B cell (primary cell): Measurements from ENCODE around the gene CATSPERE. TPM values are rescaled to one million over a fixed set of nuclear protein-coding genes. Genes with fewer than 3 reads are reported as not detected.

Experiments used
- ATAC-seq: fragments of 200-7000 bp; cut with Tn5 transposase; one replicate; pipeline ENCODE4 v1.10.0; 2021; ENCODE audit warnings: low read depth, mild to moderate bottlenecking, moderate number of reproducible peaks, moderate library complexity
- CTCF ChIA-PET: fragments of 350-600 bp; sonication (Branson Sonifier 250); formaldehyde crosslinking; loops from one replicate; lab custom pipeline; 2021; ENCODE audit warnings: antibody characterized with exemption, inconsistent platforms; lab: Charles Lee
- POLR2A ChIA-PET: fragments of 350-600 bp; sonication (Branson Sonifier 250); formaldehyde crosslinking; loops from one replicate; lab custom pipeline; 2021; ENCODE audit warnings: antibody characterized with exemption; lab: Charles Lee
- DNase-seq: peaks from one replicate; pipeline ENCODE4 v3.0.0; 2013
- H2AFZ ChIP-seq: 2 replicates; pipeline ENCODE4 v1.6.1; 2012; ENCODE audit warnings: mild to moderate bottlenecking, low read depth, low read length; ENCODE audit not compliant: insufficient read depth, poor library complexity, severe bottlenecking
- H3K27ac ChIP-seq, 2 donors: 1 replicate in 1 of 2; 2 replicates in 1 of 2; pipeline ENCODE4 v1.5.1; 2012 to 2013; ENCODE audit warnings: low read length in 2 of 2, mild to moderate bottlenecking in 2 of 2, moderate library complexity in 1 of 2
- H3K27me3 ChIP-seq, 4 experiments: fragments of 200-600 bp in 1 of 4; sonication (generic) in 1 of 4; replicated peaks in 1 of 4; 1 replicate in 2 of 4; 2 replicates in 2 of 4; pipeline versions ENCODE4 v1.6.1 to v1.7.0; 2013 to 2016; ENCODE audit warnings: low read length in 3 of 4, mild to moderate bottlenecking in 2 of 4, mixed read lengths in 1 of 4, moderate library complexity in 1 of 4; ENCODE audit not compliant: insufficient read depth in 4 of 4, control insufficient read depth in 3 of 4; ENCODE audit errors: control extremely low read depth in 1 of 4
- H3K36me3 ChIP-seq, 2 experiments: replicated peaks in 1 of 2; 1 replicate in 1 of 2; 2 replicates in 1 of 2; pipeline versions ENCODE4 v1.6.1 to v1.7.1; 2013; ENCODE audit warnings: low read length in 1 of 2; ENCODE audit not compliant: insufficient read depth in 2 of 2, control insufficient read depth in 1 of 2; ENCODE audit errors: control extremely low read depth in 1 of 2, extremely low read depth in 1 of 2
- H3K4me1 ChIP-seq, 2 donors: fragments of 200-600 bp in 1 of 2; sonication (generic) in 1 of 2; 1 replicate in 1 of 2; 2 replicates in 1 of 2; pipeline versions ENCODE4 v1.5.1 to v1.6.1; 2013 to 2017; ENCODE audit warnings: low read length in 2 of 2; ENCODE audit not compliant: control insufficient read depth in 2 of 2, insufficient read depth in 2 of 2
- H3K4me2 ChIP-seq: replicated peaks from 2 replicates; pipeline ENCODE3; 2012; ENCODE audit warnings: mild to moderate bottlenecking, low read depth, low read length; ENCODE audit not compliant: poor library complexity, severe bottlenecking
- H3K4me3 ChIP-seq, 5 experiments: fragments of 200-600 bp in 1 of 5; sonication (generic) in 1 of 5; 1 replicate in 3 of 5; 2 replicates in 2 of 5; pipeline versions ENCODE4 v1.5.1 to v1.7.0; 2011 to 2016; ENCODE audit warnings: low read length in 4 of 5, mild to moderate bottlenecking in 4 of 5, low read depth in 2 of 5, control low read depth in 1 of 5, moderate library complexity in 1 of 5; ENCODE audit not compliant: insufficient read depth in 1 of 5; ENCODE audit errors: control extremely low read depth in 1 of 5, extremely low read depth in 1 of 5
- H3K79me2 ChIP-seq: fragments of 200-600 bp; sonication (generic); one replicate; pipeline ENCODE4 v1.6.0; 2016; ENCODE audit warnings: low read length; ENCODE audit not compliant: control insufficient read depth, insufficient read depth
- H3K9ac ChIP-seq: fragments of 200-600 bp; sonication (generic); 2 replicates; pipeline ENCODE4 v1.6.1; 2017; ENCODE audit warnings: mild to moderate bottlenecking, low read length, moderate library complexity
- H3K9me3 ChIP-seq, 3 donors: one replicate each; pipeline versions ENCODE4 v1.6.1 to v1.7.1; 2013; ENCODE audit warnings: low read length in 2 of 3; ENCODE audit not compliant: control insufficient read depth in 2 of 3, insufficient read depth in 1 of 3; ENCODE audit errors: control extremely low read depth in 1 of 3
- H4K20me1 ChIP-seq: 2 replicates; pipeline ENCODE4 v1.6.0; 2012; ENCODE audit warnings: mild to moderate bottlenecking, low read length; ENCODE audit not compliant: insufficient read depth, control insufficient read depth, poor library complexity, severe bottlenecking
- H3K27ac Mint-ChIP-seq: one replicate; pipeline ENCODE4 v1.8.0; 2021; ENCODE audit warnings: mixed read lengths
- H3K27me3 Mint-ChIP-seq: one replicate; pipeline ENCODE4 v1.8.0; 2021; ENCODE audit warnings: mixed read lengths
- H3K4me1 Mint-ChIP-seq: one replicate; pipeline ENCODE4 v1.8.0; 2021; ENCODE audit warnings: mixed read lengths
- H3K4me3 Mint-ChIP-seq: one replicate; pipeline ENCODE4 v1.8.0; 2021; ENCODE audit warnings: mixed read lengths
- H3K9me3 Mint-ChIP-seq: one replicate; pipeline ENCODE4 v1.8.0; 2022; ENCODE audit warnings: mixed read lengths; ENCODE audit not compliant: insufficient read depth
- EZH2 ChIP-seq: IDR thresholded peaks from 2 replicates; pipeline ENCODE4 v1.6.1; 2012; ENCODE audit warnings: borderline replicate concordance, low read depth, mild to moderate bottlenecking, moderate library complexity, low read length; ENCODE audit not compliant: insufficient read depth, poor library complexity, severe bottlenecking
- WGBS: methylation state at CpG from one replicate; pipeline ENCODE4 v1.1.5; 2013; ENCODE audit warnings: missing lambda C conversion rate; ENCODE audit not compliant: insufficient coverage; 5-methylcytosine and 5-hydroxymethylcytosine counted together
- intact Hi-C: fragments of 100-400 bp; cut with micrococcal nuclease; formaldehyde crosslinking; loops from one replicate; pipeline ENCODE4 v1.10.0; 2022
- polyA plus RNA-seq: library from polyadenylated mRNA; depleted of rRNA; stranded (reverse); fragments of >200 nt; gene quantifications from 2 replicates; pipeline ENCODE4 v1.2.3, GENCODE V29; 2012
- total RNA-seq, 2 donors: library from RNA; stranded (reverse); fragments of 120-200 nt in 1 of 2; gene quantifications; 1 replicate in 1 of 2; 2 replicates in 1 of 2; pipeline versions ENCODE4 v1.2.3 to v1.2.4, GENCODE V29; 2013 to 2022
- TF ChIP-seq, protein P1 (sequence below): fragments of 200-600 bp; IDR thresholded peaks from one replicate; pipeline ENCODE4 v1.8.0; 2022; ENCODE audit warnings: antibody characterized with exemption, mild to moderate bottlenecking

Gene CATSPERE
- total and polyA plus RNA-seq, 2 donors (not counting 1 experiment from before 2014, with no cell fraction given) = 0.82 to 3.1 TPM

DNA sequence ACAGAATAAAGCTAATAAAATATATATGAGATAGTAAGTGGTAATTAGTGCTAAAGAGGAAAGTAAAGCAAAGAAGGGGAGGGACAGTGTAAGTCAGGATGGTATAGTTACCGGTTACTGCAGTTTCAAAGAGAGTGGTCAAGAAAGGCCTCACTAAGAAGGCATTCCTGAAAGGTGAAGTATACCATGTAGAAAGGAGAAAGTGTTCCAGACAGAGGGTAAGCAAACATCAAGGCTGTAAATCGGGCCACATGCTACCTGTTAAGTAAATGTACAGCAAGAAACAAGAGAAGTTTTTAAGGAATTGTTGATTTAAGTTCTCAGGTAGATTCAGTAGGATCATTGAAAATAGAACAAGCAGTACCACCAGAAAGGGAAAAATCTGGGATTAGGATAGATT is 201.5 kb downstream of the CATSPERE start:
- no peaks in the 10 kb centered on the region for H3K9me3 ChIP-seq
- H3K4me1 ChIP-seq = peaks cover 32 to 40% of the 10 kb centered on the region in 2 donors
- no peak for TF ChIP-seq EZH2
- TF ChIP-seq, protein P1, sequence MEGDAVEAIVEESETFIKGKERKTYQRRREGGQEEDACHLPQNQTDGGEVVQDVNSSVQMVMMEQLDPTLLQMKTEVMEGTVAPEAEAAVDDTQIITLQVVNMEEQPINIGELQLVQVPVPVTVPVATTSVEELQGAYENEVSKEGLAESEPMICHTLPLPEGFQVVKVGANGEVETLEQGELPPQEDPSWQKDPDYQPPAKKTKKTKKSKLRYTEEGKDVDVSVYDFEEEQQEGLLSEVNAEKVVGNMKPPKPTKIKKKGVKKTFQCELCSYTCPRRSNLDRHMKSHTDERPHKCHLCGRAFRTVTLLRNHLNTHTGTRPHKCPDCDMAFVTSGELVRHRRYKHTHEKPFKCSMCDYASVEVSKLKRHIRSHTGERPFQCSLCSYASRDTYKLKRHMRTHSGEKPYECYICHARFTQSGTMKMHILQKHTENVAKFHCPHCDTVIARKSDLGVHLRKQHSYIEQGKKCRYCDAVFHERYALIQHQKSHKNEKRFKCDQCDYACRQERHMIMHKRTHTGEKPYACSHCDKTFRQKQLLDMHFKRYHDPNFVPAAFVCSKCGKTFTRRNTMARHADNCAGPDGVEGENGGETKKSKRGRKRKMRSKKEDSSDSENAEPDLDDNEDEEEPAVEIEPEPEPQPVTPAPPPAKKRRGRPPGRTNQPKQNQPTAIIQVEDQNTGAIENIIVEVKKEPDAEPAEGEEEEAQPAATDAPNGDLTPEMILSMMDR = no peak
- Mint-ChIP-seq H3K9me3 (no peaks in the 10 kb centered on the region), H3K4me3 (peak overlapping the region; percentile 52), H3K4me1 (peaks cover 36% of the 10 kb centered on the region), H3K27ac (no peak overlapping the region), H3K27me3 (no peaks in the 10 kb centered on the region)
- ChIA-PET CTCF (no interaction called here), POLR2A (no interaction called here)
- H4K20me1 ChIP-seq = peaks cover 50% of the 10 kb centered on the region
- no peaks in the 10 kb centered on the region for H3K27me3 ChIP-seq
- no peak for ATAC-seq
- no peak overlapping the region for H3K27ac ChIP-seq
- WGBS = 100% methylated on average over 1 of the region's 2 CpGs
- peak overlapping the region; percentile 9 for H3K9ac ChIP-seq
- no peak for DNase-seq
- peak overlapping the region; percentile 64 for H3K4me2 ChIP-seq
- no peak overlapping the region for H2AFZ ChIP-seq
- H3K79me2 ChIP-seq = peaks cover 77% of the 10 kb centered on the region
- intact Hi-C loops = loop anchor here (1.0 kb wide), 1 partner anchor 9 kb away; the partner anchor contains the start of gene DESI2
- no peak overlapping the region for H3K4me3 ChIP-seq
- peaks cover 0 to 12% of the 10 kb centered on the region in 2 experiments for H3K36me3 ChIP-seq

DNA sequence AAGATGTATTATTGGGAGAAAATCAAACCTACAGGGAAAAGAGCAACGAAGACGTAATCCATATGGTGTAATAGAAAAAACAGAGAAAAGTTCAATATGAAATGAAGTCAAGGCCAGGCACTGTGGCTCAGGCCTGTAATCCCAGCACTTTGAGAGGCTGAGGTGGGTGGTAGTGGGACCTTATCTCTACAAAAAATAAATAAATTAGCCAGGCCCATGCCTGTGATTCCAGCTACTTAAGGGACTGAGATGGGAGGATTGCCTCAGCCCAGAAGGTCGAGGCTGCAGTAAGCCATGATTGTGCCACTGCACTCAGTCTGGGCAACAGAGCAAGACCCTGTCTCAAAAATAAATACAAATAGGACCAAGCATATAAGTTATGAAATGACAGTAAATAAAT is 203.3 kb downstream of the CATSPERE start:
- DNase-seq = no peak
- H3K4me1 ChIP-seq = peaks cover 32 to 40% of the 10 kb centered on the region in 2 donors
- no CpG with 5 or more reads among the region's 3 CpGs for WGBS
- no peak overlapping the region for H3K9ac ChIP-seq
- ChIA-PET POLR2A (interaction anchor here (0.6 kb wide), 1 partner anchor 381 kb away, joined by 5 read pairs; no protein-coding TSS in a partner anchor), CTCF (interaction anchor here (0.7 to 3.5 kb wide), 2 partner anchors 10 to 26 kb away, joined by 4 to 11 read pairs; no protein-coding TSS in a partner anchor)
- Mint-ChIP-seq H3K27ac (no peak overlapping the region), H3K27me3 (no peaks in the 10 kb centered on the region), H3K9me3 (no peaks in the 10 kb centered on the region), H3K4me3 (no peak overlapping the region), H3K4me1 (peaks cover 23% of the 10 kb centered on the region)
- no peaks in the 10 kb centered on the region for H3K27me3 ChIP-seq
- H3K4me3 ChIP-seq = no peak overlapping the region
- H4K20me1 ChIP-seq = peaks cover 41% of the 10 kb centered on the region
- no peak overlapping the region for H3K4me2 ChIP-seq
- TF ChIP-seq, protein P1 = no peak
- TF ChIP-seq EZH2 = no peak
- H3K79me2 ChIP-seq = peaks cover 66% of the 10 kb centered on the region
- peaks cover 0 to 6% of the 10 kb centered on the region in 2 experiments for H3K36me3 ChIP-seq
- ATAC-seq = no peak
- no peaks in the 10 kb centered on the region for H3K9me3 ChIP-seq
- H2AFZ ChIP-seq = no peak overlapping the region
- intact Hi-C loops = no loop called here
- no peak overlapping the region for H3K27ac ChIP-seq
